HG02759 (cell line): ENCODE measurements around the gene CAPZB.

Experiments used
- ATAC-seq: cut with Tn5 transposase; IDR thresholded peaks from one replicate; pipeline ENCODE4 v1.9.1; 2021; ENCODE audit warnings: mild to moderate bottlenecking, moderate library complexity; ENCODE audit not compliant: unreplicated experiment

The CAPZB gene

GRCh38 chr1:19336543-19336942, 148.8 kb downstream of the CAPZB start:
- no peak for ATAC-seq

DNA sequence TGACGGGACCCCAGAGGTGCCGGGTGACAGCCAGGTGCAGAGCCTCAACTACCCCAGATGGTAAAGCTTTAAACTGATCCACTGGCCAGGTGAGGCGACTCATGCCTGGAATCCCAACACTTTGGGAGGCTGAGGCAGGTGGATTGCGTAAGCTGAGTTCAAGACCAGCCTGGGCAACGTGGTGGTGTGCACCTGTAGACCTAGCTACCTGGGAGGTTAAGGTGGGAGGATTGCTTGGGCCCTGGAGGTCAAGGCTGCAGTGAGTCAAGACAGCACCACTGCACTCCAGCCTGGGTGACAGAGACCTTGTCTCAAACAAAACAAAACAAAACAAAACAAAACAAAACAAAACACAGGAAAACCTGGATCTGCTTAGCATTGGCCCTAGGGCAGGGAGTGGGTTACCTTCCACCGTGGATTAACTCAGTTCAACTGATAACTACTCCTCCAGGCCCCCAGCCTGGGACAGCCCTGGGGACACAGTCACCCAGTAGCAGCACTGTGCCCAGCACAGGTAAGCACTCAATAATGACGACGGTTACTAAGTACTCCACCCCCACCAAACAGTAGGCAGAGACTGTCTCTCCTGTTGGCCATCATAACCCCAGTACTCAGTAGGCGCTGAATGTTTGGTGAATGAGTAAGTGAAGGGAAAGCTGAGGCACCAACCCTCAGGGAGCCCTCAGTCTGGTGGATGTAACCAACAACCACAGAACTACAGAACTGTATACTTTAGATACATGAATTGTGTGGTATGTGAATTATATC, 151.6 kb downstream of the CAPZB start:
- ATAC-seq = no peak

DNA sequence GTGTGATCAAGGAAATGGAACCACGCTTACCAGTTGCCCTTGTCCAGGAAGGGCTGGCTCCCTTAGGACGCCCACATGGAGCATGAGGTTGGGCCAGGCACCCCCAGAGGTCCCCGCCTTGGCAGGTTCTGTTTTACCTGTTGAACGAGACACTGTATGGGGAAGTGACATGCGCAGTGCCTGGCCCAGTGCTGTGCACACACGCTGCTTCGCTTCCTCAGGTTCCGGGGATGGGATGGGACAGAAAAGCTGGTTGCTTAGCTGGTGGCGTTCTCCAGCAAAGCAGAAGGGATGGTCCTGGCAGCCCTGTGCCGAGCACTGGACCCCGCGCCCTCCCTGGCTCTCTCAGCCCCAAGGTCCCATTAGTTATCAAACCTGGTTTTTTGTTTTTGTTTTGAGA, 152.5 kb downstream of the CAPZB start:
- ATAC-seq = no peak

- no peak for ATAC-seq
Observed at GRCh38 chr1:19331262-19331878, 154.0 kb downstream of the CAPZB start.

- ATAC-seq = no peak
Observed at GRCh38 chr1:19330449-19331135, 154.7 kb downstream of the CAPZB start.

DNA sequence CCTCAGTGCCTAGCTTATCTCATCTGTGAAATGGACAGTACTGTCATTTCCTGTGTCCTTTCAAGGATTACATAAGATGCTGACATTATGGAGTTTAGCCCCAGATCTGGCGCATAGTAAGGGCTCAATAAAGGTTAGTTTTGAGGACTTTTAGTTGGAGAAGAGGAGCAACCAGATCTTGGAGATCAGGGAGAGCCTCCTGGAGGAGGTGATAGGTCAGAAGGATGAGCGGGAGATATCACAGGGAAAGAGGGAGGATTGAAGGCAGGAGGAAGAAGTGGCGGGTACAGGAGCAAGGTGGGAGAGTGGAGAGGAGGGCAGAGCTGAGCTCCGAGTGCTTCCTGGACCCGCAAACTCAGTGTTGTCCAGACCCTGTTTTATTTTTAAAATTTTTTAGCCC, 155.7 kb downstream of the CAPZB start:
- ATAC-seq = no peak

DNA sequence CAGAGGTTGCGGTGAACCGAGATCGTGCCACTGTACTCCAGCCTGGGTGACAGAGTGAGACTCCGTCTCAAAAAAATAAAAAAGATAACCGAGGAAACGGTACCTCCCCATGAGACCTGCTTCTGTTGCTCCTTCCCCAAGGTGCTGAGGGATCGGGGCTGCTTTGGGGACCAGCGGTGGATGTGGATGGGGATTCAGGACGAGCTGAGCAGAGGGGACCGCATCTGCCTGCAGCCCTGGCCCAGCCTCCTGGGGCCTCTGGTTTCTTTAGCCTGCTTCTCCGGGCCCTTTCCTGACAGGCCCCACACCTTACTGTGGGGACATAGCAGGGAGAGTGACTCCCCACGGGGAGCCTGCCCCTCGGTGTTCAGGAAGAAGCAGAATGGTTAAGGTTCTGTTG, 156.2 kb downstream of the CAPZB start:
- no peak for ATAC-seq

DNA sequence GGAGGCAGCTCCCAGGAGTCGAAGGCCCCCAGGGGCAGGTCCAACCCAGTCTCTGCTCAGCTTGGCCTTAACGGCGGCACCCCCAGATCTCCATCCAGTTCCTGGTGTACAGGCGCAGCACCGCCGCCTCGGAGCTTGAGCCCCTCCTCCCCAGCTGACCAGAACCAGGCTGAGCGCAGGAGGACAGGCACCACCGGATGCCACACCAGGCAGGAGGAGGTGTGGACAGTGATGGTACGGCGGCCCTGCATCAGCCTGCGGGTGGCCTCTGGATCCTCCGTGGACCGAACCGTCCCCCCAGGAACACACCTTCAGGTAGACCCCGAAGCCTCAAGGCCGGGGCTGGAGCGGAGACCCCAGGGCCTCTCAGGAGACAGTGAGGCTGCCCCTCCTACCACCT, 156.9 kb downstream of the CAPZB start:
- ATAC-seq = no peak

GRCh38 chr1:19327736-19328135, 157.6 kb downstream of the CAPZB start:
- no peak for ATAC-seq

GRCh38 chr1:19327301-19327700, 158.0 kb downstream of the CAPZB start:
- ATAC-seq = no peak

DNA sequence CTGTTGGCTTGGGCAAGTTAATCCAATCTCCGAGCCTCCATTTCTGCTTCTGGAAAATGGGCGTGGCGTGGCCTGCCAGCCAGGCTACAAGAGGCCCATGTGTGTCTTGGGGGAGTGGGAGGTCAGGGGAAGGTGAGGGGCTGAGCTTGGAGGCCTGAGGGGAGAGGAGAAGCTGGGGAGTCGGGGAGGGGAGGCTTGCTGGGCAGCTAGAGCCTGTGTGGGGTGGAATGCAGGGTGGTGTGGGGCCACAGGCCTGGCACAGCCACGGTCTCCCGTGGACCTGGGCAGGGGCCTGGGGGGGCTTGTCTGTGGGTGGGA, 158.6 kb downstream of the CAPZB start:
- ATAC-seq = no peak

DNA sequence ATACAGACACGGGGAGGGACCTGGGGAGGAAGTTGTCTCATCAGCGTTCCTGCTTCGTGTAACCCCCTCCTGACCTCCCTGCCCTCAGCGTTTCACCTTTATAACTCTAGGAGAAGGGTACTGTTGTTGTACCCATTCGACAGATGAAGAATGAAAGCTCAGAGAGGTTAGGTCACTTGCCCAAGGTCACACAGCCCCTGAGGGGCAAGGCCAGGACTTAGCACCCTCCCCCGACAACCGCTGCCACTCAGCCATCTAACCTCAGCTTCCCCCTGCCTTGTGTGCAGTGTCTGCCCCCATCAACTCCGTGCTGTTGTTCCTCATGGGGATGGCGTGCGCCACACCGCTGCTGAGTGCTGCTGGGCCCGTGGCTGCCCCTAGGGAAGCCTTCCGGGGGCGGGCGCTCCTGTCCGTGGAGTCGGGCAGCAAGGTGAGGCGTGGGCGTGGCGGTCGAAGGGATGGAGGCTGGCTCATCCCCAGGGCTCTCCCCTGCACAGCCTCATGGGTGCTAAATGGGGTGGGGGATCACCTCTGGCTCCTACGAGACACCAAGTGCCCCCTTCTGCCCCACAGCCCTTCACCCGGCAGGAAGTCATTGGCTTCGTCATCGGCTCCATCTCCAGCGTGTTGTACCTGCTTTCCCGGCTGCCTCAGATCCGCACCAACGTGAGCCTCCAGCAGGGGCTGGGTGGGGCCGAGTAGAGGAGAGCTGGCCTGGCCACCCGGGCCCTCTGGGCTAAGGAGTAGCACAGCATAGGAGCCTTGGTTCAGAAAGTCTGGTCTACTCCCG, 159.2 kb downstream of the CAPZB start:
- no peak for ATAC-seq

GRCh38 chr1:19325368-19325957, 159.9 kb downstream of the CAPZB start:
- ATAC-seq = no peak

GRCh38 chr1:19324665-19324990, 160.7 kb downstream of the CAPZB start:
- no peak for ATAC-seq

GRCh38 chr1:19323987-19324664, 161.2 kb downstream of the CAPZB start:
- ATAC-seq = no peak

- ATAC-seq = no peak
Observed at GRCh38 chr1:19322481-19322880, 162.9 kb downstream of the CAPZB start.

GRCh38 chr1:19321071-19321470, 164.3 kb downstream of the CAPZB start:
- no peak for ATAC-seq

GRCh38 chr1:19319196-19319595, 166.1 kb downstream of the CAPZB start:
- ATAC-seq = no peak

GRCh38 chr1:19317126-19317910, 168.0 kb downstream of the CAPZB start:
- ATAC-seq = no peak
